T-helper 17 cell (primary cell): Measurements from ENCODE around the gene CLEC4C. TPM values are rescaled to one million over a fixed set of nuclear protein-coding genes. Genes with fewer than 3 reads are reported as not detected.

ENCODE experiments used
- ATAC-seq: fragments of 150-1000 bp; cut with Tn5 transposase; 2 replicates; pipeline ENCODE4 v1.10.0; 2021; ENCODE audit warnings: mild to moderate bottlenecking, moderate library complexity
- DNase-seq, 3 donors: peaks; one replicate each; pipeline versions ENCODE4 v3.0.0 to v3.0.0-alpha.2; 2020 to 2021
- H3K9me3 ChIP-seq: one replicate; pipeline ENCODE4 v1.7.0; 2013; ENCODE audit warnings: low read length, mild to moderate bottlenecking; ENCODE audit not compliant: control insufficient read depth, poor library complexity, severe bottlenecking
- H3K27ac Mint-ChIP-seq: one replicate; pipeline ENCODE4 v1.8.0; 2022; ENCODE audit warnings: mild to moderate bottlenecking, moderate library complexity, mixed read lengths
- H3K27me3 Mint-ChIP-seq: one replicate; pipeline ENCODE4 v1.8.0; 2022; ENCODE audit warnings: mixed read lengths
- H3K36me3 Mint-ChIP-seq: one replicate; pipeline ENCODE4 v1.8.0; 2022; ENCODE audit warnings: low read depth, mixed read lengths
- H3K4me1 Mint-ChIP-seq: one replicate; pipeline ENCODE4 v1.8.0; 2022; ENCODE audit warnings: mild to moderate bottlenecking, mixed read lengths
- H3K4me3 Mint-ChIP-seq: one replicate; pipeline ENCODE4 v1.8.0; 2022; ENCODE audit warnings: mild to moderate bottlenecking, moderate library complexity, mixed read lengths
- total RNA-seq, 4 donors: library from RNA in 2 of 4; stranded (reverse) in 2 of 4; gene quantifications; one replicate each; pipeline ENCODE4 v1.2.3 and lab custom pipeline; 2022 to 2026

CLEC4C gene
- total RNA-seq, 2 donors from 2014 or later = not detected

DNA sequence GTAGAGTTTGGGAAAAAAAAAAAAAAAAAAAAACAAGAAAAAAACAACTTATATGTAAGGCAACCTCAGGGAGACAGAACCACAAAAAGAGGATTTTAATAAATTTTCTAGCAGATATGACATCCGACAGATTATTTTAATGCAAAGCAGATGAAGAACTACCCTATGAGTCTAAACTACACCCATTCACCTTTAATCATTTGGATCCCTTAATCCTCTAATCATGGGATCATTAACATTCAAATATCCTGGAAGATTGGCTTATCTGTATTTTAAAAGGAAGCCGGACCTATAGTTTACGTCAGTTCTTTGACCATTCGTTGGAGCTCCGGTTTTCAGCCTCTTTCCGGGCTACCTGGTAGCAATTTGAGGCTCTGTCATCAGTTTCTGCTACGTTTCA, 36.0 kb downstream of the CLEC4C start, which contains the start of gene DPPA3:
Gene DPPA3, plus strand, starts transcription at position 301 of the 400 bp plus-strand sequence. CDS start 138 bp downstream, outside the sequence.
- no peaks in the 10 kb centered on the region for H3K9me3 ChIP-seq
- DNase-seq (no peak), ATAC-seq (no peak)
- Mint-ChIP-seq H3K4me1 (no peaks in the 10 kb centered on the region), H3K4me3 (no peak within 1 kb of the TSS), H3K36me3 (peaks cover 2% of the 10 kb centered on the region), H3K27me3 (peaks cover 6% of the 10 kb centered on the region), H3K27ac (no peak within 1 kb of the TSS)

DNA sequence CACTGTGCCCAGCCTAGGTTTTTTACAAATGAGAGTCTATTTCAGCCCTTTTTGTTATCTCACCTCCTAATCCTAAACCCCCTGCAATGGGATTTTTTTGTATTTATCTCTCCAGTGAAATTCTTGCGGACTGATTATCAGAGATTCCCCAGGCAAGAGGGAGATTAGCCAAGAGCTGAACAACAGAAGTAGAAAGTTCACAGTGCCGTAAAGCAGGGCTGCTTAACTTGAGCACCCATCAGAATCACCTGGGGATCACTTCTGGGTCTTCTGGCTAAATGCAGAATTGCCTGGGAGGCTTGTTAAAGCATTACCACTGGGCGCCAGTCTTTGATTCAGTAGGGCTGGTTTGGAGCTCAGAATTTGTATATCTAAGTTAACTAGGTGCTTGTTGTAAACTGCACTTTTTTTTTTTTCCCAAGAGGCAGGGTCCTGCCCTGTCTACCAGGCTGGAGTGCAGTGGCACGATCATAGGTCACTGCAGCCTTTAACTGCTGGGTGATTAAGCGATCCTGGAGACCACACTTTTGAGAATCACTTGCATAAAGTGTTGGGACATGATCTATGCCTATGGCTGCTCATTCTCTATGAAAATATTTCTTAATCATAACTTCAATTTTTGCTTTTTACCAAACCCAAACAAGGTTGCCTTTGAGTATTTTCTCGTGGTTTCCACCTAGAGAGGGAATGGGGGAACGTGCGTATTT, 37.1 kb downstream of the CLEC4C start:
- H3K4me3 Mint-ChIP-seq = no peak overlapping the region
- H3K4me1 Mint-ChIP-seq = no peaks in the 10 kb centered on the region
- no peak for ATAC-seq
- H3K9me3 ChIP-seq = no peaks in the 10 kb centered on the region
- no peak for DNase-seq
- peaks cover 3% of the 10 kb centered on the region for H3K27me3 Mint-ChIP-seq
- peaks cover 2% of the 10 kb centered on the region for H3K36me3 Mint-ChIP-seq
- H3K27ac Mint-ChIP-seq = no peak overlapping the region

DNA sequence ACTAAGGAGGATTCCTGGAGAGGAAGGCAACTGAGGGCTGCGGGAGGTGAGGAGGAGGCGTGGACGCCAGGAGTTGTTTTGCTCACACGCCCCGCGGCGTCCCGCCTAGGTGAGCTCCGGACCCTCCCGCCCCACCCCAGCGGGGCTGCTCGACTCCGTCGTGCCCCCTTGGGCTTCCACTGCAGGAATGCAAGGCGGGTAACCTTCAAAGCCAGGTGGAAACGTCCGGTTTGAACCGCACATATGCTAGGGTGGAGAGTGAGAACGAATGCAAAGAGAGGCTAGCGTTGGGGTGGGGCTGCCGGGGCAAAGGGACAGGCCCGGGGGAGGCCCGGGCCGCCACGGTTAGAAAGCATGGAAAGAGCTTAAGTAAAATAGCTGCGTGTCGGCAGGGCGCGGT, 41.3 kb downstream of the CLEC4C start:
- Mint-ChIP-seq H3K27me3 (no peaks in the 10 kb centered on the region), H3K36me3 (peaks cover 2% of the 10 kb centered on the region), H3K4me3 (no peak overlapping the region), H3K27ac (no peak overlapping the region), H3K4me1 (no peaks in the 10 kb centered on the region)
- ATAC-seq (no peak), DNase-seq (no peak)
- H3K9me3 ChIP-seq = no peaks in the 10 kb centered on the region

DNA sequence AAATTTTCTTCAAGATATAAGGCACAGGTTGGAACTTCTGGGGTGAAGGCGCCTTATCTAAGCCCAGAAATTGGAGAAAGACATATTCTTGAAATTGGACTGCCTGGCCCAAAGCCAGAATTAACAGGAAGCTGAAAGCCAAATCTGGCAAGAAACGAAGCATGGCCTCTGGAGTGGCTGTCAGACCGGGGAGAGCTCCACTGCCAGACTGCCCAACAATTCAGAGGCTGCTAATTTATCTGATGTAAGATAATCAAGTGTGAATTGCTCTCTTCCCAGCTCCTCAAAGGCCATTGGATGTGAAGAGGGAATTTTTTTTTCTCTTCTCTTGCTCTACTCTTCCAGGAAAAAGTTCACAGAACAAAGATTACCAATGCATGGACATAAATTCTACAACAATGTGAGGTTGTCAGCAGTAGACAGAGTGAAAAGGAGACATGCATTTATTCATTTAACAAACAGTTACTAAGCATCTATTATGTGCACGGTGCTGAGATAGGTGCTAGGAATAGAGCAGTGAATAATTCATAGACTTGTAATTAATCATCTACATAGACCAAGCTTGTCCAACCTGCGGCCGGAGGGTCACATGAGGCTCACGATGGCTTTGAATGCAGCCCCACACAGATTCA, 51.5 kb downstream of the CLEC4C start, which contains the start of gene GDF3:
Gene GDF3, minus strand, starts transcription at position 210 of the 632 bp plus-strand sequence. Its CDS starts 47 bp downstream, at position 163.
- ATAC-seq (no peak), DNase-seq (no peak)
- no peaks in the 10 kb centered on the region for H3K9me3 ChIP-seq
- peaks cover 5% of the 10 kb centered on the region for H3K36me3 Mint-ChIP-seq
- H3K4me3 Mint-ChIP-seq = no peak within 1 kb of the TSS
- no peak within 1 kb of the TSS for H3K27ac Mint-ChIP-seq
- H3K4me1 Mint-ChIP-seq = peaks cover 8% of the 10 kb centered on the region
- H3K27me3 Mint-ChIP-seq = peaks cover 16% of the 10 kb centered on the region

DNA sequence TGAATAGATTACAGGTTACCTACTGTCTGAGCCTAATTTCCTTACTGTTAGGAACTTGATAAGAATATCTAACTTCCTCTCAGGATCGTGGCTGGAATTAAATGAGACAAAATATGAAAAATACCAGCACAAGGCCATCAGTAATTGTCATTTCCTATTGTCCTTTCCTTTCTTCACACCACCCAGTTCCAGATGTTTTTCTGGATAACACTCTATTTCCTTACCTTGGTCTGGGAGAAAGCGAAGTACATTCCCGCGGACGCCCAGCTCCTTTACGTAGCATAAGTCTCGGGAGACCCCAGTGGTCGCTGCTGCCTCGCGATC, 52.0 kb downstream of the CLEC4C start:
- no peaks in the 10 kb centered on the region for H3K9me3 ChIP-seq
- DNase-seq (no peak), ATAC-seq (no peak)
- Mint-ChIP-seq H3K27ac (no peak overlapping the region), H3K4me3 (no peak overlapping the region), H3K36me3 (peaks cover 5% of the 10 kb centered on the region), H3K4me1 (peaks cover 8% of the 10 kb centered on the region), H3K27me3 (peaks cover 16% of the 10 kb centered on the region)

DNA sequence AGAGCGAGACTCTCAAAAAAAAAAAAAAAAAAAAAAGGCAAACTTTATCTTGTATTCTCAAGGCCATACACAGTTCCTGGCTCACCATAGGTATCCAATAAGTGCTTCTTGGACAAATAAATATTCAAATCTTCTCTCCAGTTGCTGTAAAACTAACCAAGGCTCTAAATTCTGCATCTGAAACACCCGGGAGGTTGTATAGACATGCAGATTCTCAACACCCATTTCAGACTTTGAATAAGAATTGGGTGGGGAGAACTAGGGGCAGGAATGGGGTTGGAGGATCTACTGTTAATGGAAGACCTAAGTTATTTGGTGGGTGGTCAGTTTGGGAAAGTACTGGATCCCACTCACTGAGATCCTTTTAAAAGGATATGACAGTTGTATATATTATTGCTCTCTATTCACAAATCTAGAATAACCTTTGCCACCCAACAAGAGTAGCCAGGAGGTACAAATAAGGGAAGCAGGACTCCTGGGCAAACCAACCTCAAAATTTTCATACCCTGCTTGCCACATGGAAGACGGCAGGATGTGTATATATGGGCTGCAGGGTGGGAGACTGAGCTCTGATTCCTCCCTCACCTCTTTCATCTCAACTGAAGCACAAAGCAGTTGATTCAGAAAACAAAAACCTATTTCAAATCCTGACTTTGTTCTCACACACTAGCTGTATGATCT, 52.5 kb downstream of the CLEC4C start:
- Mint-ChIP-seq H3K27ac (no peak overlapping the region), H3K27me3 (peaks cover 16% of the 10 kb centered on the region), H3K36me3 (peaks cover 5% of the 10 kb centered on the region), H3K4me3 (no peak overlapping the region), H3K4me1 (peaks cover 8% of the 10 kb centered on the region)
- no peak for ATAC-seq
- no peak for DNase-seq
- H3K9me3 ChIP-seq = no peaks in the 10 kb centered on the region

DNA sequence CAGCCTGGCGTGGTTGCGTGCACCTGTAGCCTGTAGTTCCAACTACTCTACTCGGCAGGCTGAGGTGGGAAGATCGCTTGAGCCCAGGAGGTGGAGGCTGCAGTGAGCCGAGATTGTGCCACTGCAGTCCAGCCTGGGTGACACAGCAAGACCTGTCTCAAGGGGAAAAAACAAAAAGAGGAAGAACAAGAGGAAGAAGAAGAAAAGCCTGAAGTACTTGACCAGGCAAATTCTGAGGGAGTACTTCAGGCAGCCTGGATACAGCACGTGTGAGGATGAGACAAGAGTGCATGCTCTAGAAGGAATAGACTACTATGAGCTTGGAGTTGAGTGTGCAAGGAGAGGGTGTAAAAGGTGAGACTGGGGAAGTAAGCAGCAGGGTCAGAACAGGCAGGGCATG, 53.4 kb downstream of the CLEC4C start:
- Mint-ChIP-seq H3K27me3 (peaks cover 16% of the 10 kb centered on the region), H3K4me1 (peaks cover 8% of the 10 kb centered on the region), H3K36me3 (peaks cover 5% of the 10 kb centered on the region), H3K4me3 (no peak overlapping the region), H3K27ac (no peak overlapping the region)
- ATAC-seq (no peak), DNase-seq (no peak)
- no peaks in the 10 kb centered on the region for H3K9me3 ChIP-seq

DNA sequence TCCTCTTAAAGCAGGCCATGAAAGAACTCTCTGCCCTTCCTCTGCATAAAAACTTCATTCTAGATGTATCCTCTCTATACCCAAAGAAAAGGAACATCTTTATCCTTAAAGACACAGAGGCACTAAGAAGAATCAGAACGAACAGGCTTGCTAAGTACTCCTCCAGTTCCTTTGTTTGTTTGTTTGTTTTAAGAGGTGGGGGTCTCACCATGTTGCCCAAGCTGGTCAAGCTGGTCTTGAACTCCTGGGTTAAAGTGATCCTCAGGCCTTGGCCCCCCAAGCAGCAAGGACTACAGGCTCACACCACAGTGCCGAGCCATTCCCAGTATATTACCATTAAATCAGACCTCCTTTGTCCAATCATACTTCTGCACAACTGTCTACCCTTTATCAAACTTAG, 65.6 kb downstream of the CLEC4C start:
- ATAC-seq (no peak), DNase-seq (no peak)
- H3K27ac Mint-ChIP-seq = no peak overlapping the region
- H3K4me1 Mint-ChIP-seq = peaks cover 4% of the 10 kb centered on the region
- H3K4me3 Mint-ChIP-seq = no peak overlapping the region
- no peaks in the 10 kb centered on the region for H3K9me3 ChIP-seq
- H3K27me3 Mint-ChIP-seq = peaks cover 12% of the 10 kb centered on the region
- no peaks in the 10 kb centered on the region for H3K36me3 Mint-ChIP-seq

Other genes with a start within 250 kb of the CLEC4C start
- gene CD163, start 243.6 kb downstream of the CLEC4C start, total RNA-seq = 1 to 10 TPM in 1 of 2 donors, under 1 TPM in 1; 0.89 to 2.9 TPM
- gene APOBEC1, start 81.5 kb downstream of the CLEC4C start, total RNA-seq = not detected
- not detected for gene GDF3, start 51.6 kb downstream of the CLEC4C start, total RNA-seq
- gene DPPA3, start 35.9 kb downstream of the CLEC4C start, total RNA-seq = not detected
- not detected for gene NANOGNB, start 17.8 kb upstream of the CLEC4C start, total RNA-seq
- gene NANOG, start 42.0 kb upstream of the CLEC4C start, total RNA-seq = not detected
- gene SLC2A14, start 125.5 kb upstream of the CLEC4C start, total RNA-seq = 1 to 10 TPM in 1 of 2 donors, under 1 TPM in 1; 0.17 to 6.4 TPM
- gene SLC2A3, start 188.8 kb upstream of the CLEC4C start, total RNA-seq = 100 to 1,000 TPM; 689 to 766 TPM